ENCODE results near the gene SUMF2. TPM values are rescaled to one million over a fixed set of nuclear protein-coding genes. Genes with fewer than 3 reads are reported as not detected.
A peak's percentile ranks its signal among the peaks of the same experiment; 100 is the strongest.

SUMF2 gene
- total and polyA plus RNA-seq, 2 of the 13 experiments (the other 11 are each of a cell fraction or from before 2014, with no cell fraction given): 48.9 to 54.4 TPM

DNA sequence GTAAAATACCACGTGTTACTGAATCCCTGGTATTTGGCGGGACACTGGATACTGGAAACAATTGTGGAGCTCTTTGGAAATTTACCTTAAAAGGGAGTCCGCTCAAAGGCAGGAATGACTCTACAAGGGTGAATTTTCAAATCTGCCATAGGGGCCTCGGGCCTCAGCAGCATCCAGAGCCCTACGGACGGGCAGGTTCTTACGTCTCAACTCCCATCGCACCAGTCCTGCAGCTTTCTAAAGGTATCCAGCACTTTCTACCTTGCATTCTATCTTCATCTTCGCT, 13.1 kb upstream of the SUMF2 start (continued):
- TF ChIP-seq TEAD2 (CRISPR knock-in tag; IDR thresholded peaks at IDR 0.05): 0 out of 2 replicates have a peak, but pooled peaks have one; percentile 31
- 0 out of 2 replicates have a peak, but pooled peaks have one; percentile 29 for TF ChIP-seq ZNF773 (CRISPR knock-in tag; IDR thresholded peaks at IDR 0.05; ENCODE audit: borderline replicate concordance)
- TF ChIP-seq KLF13 (CRISPR knock-in tag; IDR thresholded peaks at IDR 0.05): peak; percentile 63; the same call in 1 of the 2 replicates
- peak; percentile 36; the same call in 1 of the 2 replicates for TF ChIP-seq ZNF232 (CRISPR knock-in tag; IDR thresholded peaks at IDR 0.05; ENCODE audit: borderline replicate concordance)
- no peak for TF ChIP-seq SSRP1 (CRISPR knock-in tag; IDR thresholded peaks at IDR 0.05)
- no peak for TF ChIP-seq ZNF709 (CRISPR knock-in tag; IDR thresholded peaks at IDR 0.05)
- TF ChIP-seq AHR (CRISPR knock-in tag; IDR thresholded peaks at IDR 0.05): no peak
- 0 out of 2 replicates have a peak, but pooled peaks have one; percentile 43 for TF ChIP-seq XBP1 (CRISPR knock-in tag; IDR thresholded peaks at IDR 0.05)
- TF ChIP-seq ZNF556 (CRISPR knock-in tag; IDR thresholded peaks at IDR 0.05; ENCODE audit: borderline replicate concordance): no peak
- TF ChIP-seq NR2F6 (IDR thresholded peaks at IDR 0.05): no peak
- no peak for TF ChIP-seq NR2F6 (CRISPR knock-in tag; IDR thresholded peaks at IDR 0.05)
- TF ChIP-seq KDM5A (IDR thresholded peaks at IDR 0.05; ENCODE audit: borderline replicate concordance, low read length): 0 out of 2 replicates have a peak, but pooled peaks have one; percentile 24
- TF ChIP-seq MAFF (IDR thresholded peaks at IDR 0.05; ENCODE audit: low read depth, low read length): no peak
- no peak for TF ChIP-seq ZNF782 (CRISPR knock-in tag; IDR thresholded peaks at IDR 0.05; ENCODE audit: borderline replicate concordance)
- no peak for TF ChIP-seq DNMT3B (CRISPR knock-in tag; conservative IDR thresholded peaks at IDR 0.05)
- TF ChIP-seq NR2C2 (CRISPR knock-in tag; IDR thresholded peaks at IDR 0.05; ENCODE audit: borderline replicate concordance): no peak
- peak; percentile 67; the same call in 1 of the 2 replicates for TF ChIP-seq AKNA (CRISPR knock-in tag; IDR thresholded peaks at IDR 0.05; ENCODE audit: borderline replicate concordance)
- peak; percentile 82; the same call in 1 of the 2 replicates for TF ChIP-seq NCOA1 (CRISPR knock-in tag; IDR thresholded peaks at IDR 0.05)
- TF ChIP-seq MXD3 (CRISPR knock-in tag; IDR thresholded peaks at IDR 0.05): no peak
- TF ChIP-seq, protein P1, sequence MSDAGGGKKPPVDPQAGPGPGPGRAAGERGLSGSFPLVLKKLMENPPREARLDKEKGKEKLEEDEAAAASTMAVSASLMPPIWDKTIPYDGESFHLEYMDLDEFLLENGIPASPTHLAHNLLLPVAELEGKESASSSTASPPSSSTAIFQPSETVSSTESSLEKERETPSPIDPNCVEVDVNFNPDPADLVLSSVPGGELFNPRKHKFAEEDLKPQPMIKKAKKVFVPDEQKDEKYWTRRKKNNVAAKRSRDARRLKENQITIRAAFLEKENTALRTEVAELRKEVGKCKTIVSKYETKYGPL (CRISPR knock-in tag; IDR thresholded peaks at IDR 0.05): peak; percentile 70; the same call in 1 of the 2 replicates
- no peak for TF ChIP-seq SMC3 (IDR thresholded peaks at IDR 0.05; ENCODE audit: low read length)

Measured in HepG2 (cell line).